Suprapubic skin (tissue), 4 donors: ENCODE data around the gene MBP.

Source experiments
- CTCF ChIP-seq, 2 donors: fragments of 200-600 bp in 1 of 2; fragments of 450-650 bp in 1 of 2; sonication (generic) in 1 of 2; IDR thresholded peaks; one replicate each; pipeline ENCODE4 v1.5.1; 2016 to 2019; ENCODE audit warnings: antibody characterized with exemption in 2 of 2, mild to moderate bottlenecking in 1 of 2, moderate library complexity in 1 of 2
- POLR2A ChIP-seq, 2 donors: fragments of 450-650 bp; IDR thresholded peaks; one replicate each; pipeline ENCODE4 v1.6.1; 2017; ENCODE audit warnings: antibody characterized with exemption in 2 of 2, mild to moderate bottlenecking in 2 of 2, moderate library complexity in 2 of 2
- POLR2AphosphoS5 ChIP-seq, 3 donors: sonication (generic); formaldehyde crosslinking; IDR thresholded peaks; one replicate each; pipeline ENCODE4 v1.6.1; 2017; ENCODE audit warnings: antibody characterized with exemption in 3 of 3

GRCh38 chr18:76985951-76986236 lies 146.7 kb downstream of the MBP start:
- TF ChIP-seq CTCF (IDR thresholded peaks at IDR 0.05) (no peak), POLR2AphosphoS5 (IDR thresholded peaks at IDR 0.05) (no peak), POLR2A (IDR thresholded peaks at IDR 0.05) (no peak)
